HCT116 (cell line): ENCODE measurements around the gene UBXN10. TPM values are rescaled to one million over a fixed set of nuclear protein-coding genes. Genes with fewer than 3 reads are reported as not detected.

Source experiments
- ATAC-seq: fragments of 200-7000 bp; cut with Tn5 transposase; 2 replicates; pipeline ENCODE4 v1.9.1; 2020; ENCODE audit warnings: mild to moderate bottlenecking, moderate library complexity
- BruUV-seq: library from RNA; stranded (reverse); fragments of 400-500 nt; replicated peaks from 2 replicates; lab custom pipeline; 2021; lab: Mats Ljungman, UMichigan
- CTCF ChIA-PET: fragments of 300-600 bp; sonication (Branson Sonifier 250); formaldehyde crosslinking; loops from one replicate; lab custom pipeline; 2021; ENCODE audit warnings: antibody characterized with exemption; lab: Charles Lee
- POLR2A ChIA-PET: fragments of 300-600, 350-600 bp; sonication (Branson Sonifier 250); formaldehyde crosslinking; loops from one replicate; lab custom pipeline; 2021; ENCODE audit warnings: antibody characterized with exemption; lab: Charles Lee
- RAD21 ChIA-PET, 2 experiments: fragments of 300-600 bp; sonication (Branson Sonifier 250); formaldehyde crosslinking; loops; one replicate each; lab custom pipeline; 2023; ENCODE audit warnings: low total read pairs in 2 of 2; ENCODE audit not compliant: uncharacterized antibody in 2 of 2, unreplicated experiment in 2 of 2, low non-redundant PET in 1 of 2; lab: Charles Lee
- DNase-seq: peaks from one replicate; pipeline ENCODE4 v3.0.0-alpha.2; 2010; ENCODE audit warnings: low read depth, low spot score
- H2AFZ ChIP-seq: fragments of 200-600 bp; shearing (Covaris generic), sonication (generic); 2 replicates; pipeline ENCODE4 v1.6.1; 2017; ENCODE audit warnings: low read depth, mixed run types, mixed read lengths, antibody characterized with exemption, low read length; ENCODE audit not compliant: poor library complexity, severe bottlenecking
- H3K27ac ChIP-seq: 2 replicates; pipeline ENCODE4 v1.5.1; 2012; ENCODE audit warnings: low read depth, low read length
- H3K27me3 ChIP-seq: fragments of 200-600 bp; sonication (generic); 2 replicates; pipeline ENCODE4 v1.6.1; 2016; ENCODE audit warnings: mixed run types, low read length, mixed read lengths; ENCODE audit not compliant: insufficient read depth
- H3K36me3 ChIP-seq, 2 experiments: fragments of 200-500 bp in 1 of 2; fragments of 200-600 bp in 1 of 2; sonication (Bioruptor generic) in 1 of 2; sonication (generic) in 1 of 2; 2 replicates each; pipeline versions ENCODE4 v1.5.1 to v1.6.1; 2014 to 2016; ENCODE audit warnings: low read length in 2 of 2, inconsistent platforms in 1 of 2, mixed read lengths in 1 of 2, mixed run types in 1 of 2; ENCODE audit not compliant: insufficient read depth in 2 of 2, control insufficient read depth in 1 of 2
- H3K4me1 ChIP-seq, 2 experiments: fragments of 200-600 bp in 1 of 2; sonication (generic) in 1 of 2; 2 replicates each; pipeline versions ENCODE4 v1.5.1 to v1.6.1; 2012 to 2017; ENCODE audit warnings: low read length in 2 of 2, inconsistent platforms in 1 of 2, mild to moderate bottlenecking in 1 of 2, mixed read lengths in 1 of 2, mixed run types in 1 of 2, moderate library complexity in 1 of 2; ENCODE audit not compliant: insufficient read depth in 2 of 2, control insufficient read depth in 1 of 2
- H3K4me2 ChIP-seq: fragments of 200-600 bp; sonication (generic); 2 replicates; pipeline ENCODE4 v1.6.1; 2017; ENCODE audit warnings: mixed run types, low read length, mixed read lengths
- H3K4me3 ChIP-seq, 2 experiments: fragments of 200-600 bp in 1 of 2; sonication (generic) in 1 of 2; replicated peaks in 1 of 2; 2 replicates each; pipeline ENCODE4 v1.5.1; 2011 to 2016; ENCODE audit warnings: low read length in 2 of 2, control low read depth in 1 of 2, low read depth in 1 of 2, mild to moderate bottlenecking in 1 of 2, mixed read lengths in 1 of 2, mixed run types in 1 of 2
- H3K79me2 ChIP-seq: fragments of 200-600 bp; sonication (generic); 2 replicates; pipeline ENCODE4 v1.6.1; 2017; ENCODE audit warnings: mild to moderate bottlenecking, mixed run types, low read length, moderate library complexity, mixed read lengths; ENCODE audit not compliant: insufficient read depth
- H3K9ac ChIP-seq: fragments of 200-600 bp; sonication (generic); 2 replicates; pipeline ENCODE4 v1.6.1; 2016; ENCODE audit warnings: low read length, mixed read lengths
- H3K9me2 ChIP-seq: fragments of 200-600 bp; sonication (generic), shearing (Covaris generic); 2 replicates; pipeline ENCODE4 v1.6.1; 2017; ENCODE audit warnings: mixed run types, mild to moderate bottlenecking, moderate library complexity; ENCODE audit not compliant: insufficient read depth
- H3K9me3 ChIP-seq, 2 experiments: fragments of 200-500 bp in 1 of 2; fragments of 200-600 bp in 1 of 2; sonication (Bioruptor generic) in 1 of 2; sonication (generic) in 1 of 2; 2 replicates each; pipeline ENCODE4 v1.6.1; 2014 to 2017; ENCODE audit warnings: low read length in 2 of 2, mixed read lengths in 2 of 2, inconsistent platforms in 1 of 2, low read depth in 1 of 2, mild to moderate bottlenecking in 1 of 2, mixed run types in 1 of 2, moderate library complexity in 1 of 2; ENCODE audit not compliant: control insufficient read depth in 1 of 2, insufficient read depth in 1 of 2
- H4K20me1 ChIP-seq: fragments of 200-600 bp; sonication (generic), shearing (Covaris generic); 2 replicates; pipeline ENCODE4 v1.6.1; 2017; ENCODE audit warnings: mixed run types, mild to moderate bottlenecking, moderate library complexity; ENCODE audit not compliant: insufficient read depth
- ELF1 ChIP-seq: IDR thresholded peaks from 2 replicates; pipeline ENCODE4 v1.6.1; 2012; ENCODE audit warnings: low read depth, borderline replicate concordance
- FOSL1 ChIP-seq: IDR thresholded peaks from 2 replicates; pipeline ENCODE4 v1.6.1; 2012; ENCODE audit warnings: low read depth
- YY1 ChIP-seq: IDR thresholded peaks from 2 replicates; pipeline ENCODE4 v1.6.1; 2011; ENCODE audit warnings: low read length, low read depth, moderate library complexity, mild to moderate bottlenecking; ENCODE audit not compliant: insufficient replicate concordance; ENCODE audit errors: extremely low read depth
- ZFX ChIP-seq: fragments of 450-650 bp; IDR thresholded peaks from 2 replicates; pipeline ENCODE4 v1.6.1; 2017
- intact Hi-C: fragments of 100-400 bp; cut with micrococcal nuclease; formaldehyde crosslinking; loops from 2 replicates; pipeline ENCODE4 v1.10.0; 2022
- total RNA-seq: library from RNA; stranded (reverse); gene quantifications from one replicate; pipeline ENCODE4 v1.2.1, GENCODE V29; 2021; ENCODE audit not compliant: unreplicated experiment
- TF ChIP-seq, protein P1 (sequence below), 3 experiments: fragments of 200-600 bp in 1 of 3; sonication (generic) in 1 of 3; IDR thresholded peaks in 2 of 3; conservative IDR thresholded peaks in 1 of 3; 2 replicates each; pipeline ENCODE4 v1.5.1; 2012 to 2017; ENCODE audit warnings: low read depth in 2 of 3, low read length in 2 of 3, antibody characterized with exemption in 1 of 3, borderline replicate concordance in 1 of 3, control low read depth in 1 of 3, mild to moderate bottlenecking in 1 of 3, mixed read lengths in 1 of 3, mixed run types in 1 of 3, moderate library complexity in 1 of 3; ENCODE audit not compliant: insufficient read depth in 1 of 3

Gene UBXN10
- total RNA-seq, 1 experiment from 2014 or later: not detected

DNA sequence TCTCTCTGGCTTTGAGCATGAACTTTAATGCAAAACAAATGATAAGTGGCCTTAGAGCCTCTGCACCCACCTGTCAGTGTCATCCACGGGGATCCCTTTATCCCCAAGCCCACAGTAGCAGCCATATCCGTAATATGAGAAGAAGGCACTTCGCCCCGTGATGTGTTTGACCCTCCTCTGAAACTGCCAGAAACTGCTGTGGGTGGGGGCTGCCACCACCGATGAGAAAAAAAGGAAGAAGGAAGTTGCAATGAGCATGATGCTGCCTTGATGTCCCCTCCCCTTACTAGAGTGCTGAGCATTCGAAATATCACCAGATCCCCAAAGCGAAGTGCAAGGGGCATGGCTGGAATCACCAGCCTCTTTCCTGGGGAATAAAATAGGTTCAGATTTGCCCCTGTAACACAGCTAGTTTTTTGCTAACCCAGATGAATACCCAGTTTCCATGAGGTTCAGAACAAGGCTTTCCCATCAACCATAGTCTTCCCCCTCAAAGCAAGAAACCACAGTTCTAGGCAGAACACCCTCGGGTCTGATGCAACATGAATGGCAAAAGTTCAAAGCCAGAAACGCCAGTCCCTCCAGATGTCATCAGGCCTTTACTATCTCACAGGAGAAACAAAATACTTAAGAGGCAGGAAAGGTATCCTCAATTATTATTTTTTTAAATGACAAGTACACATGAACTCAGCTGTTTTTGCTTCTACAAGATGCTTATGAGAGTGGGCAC is 10.8 kb upstream of the UBXN10 start:
- intact Hi-C loops: no loop called here
- Histone ChIP-seq H4K20me1 (no peaks in the 10 kb centered on the region), H3K4me1 (peaks cover 0 to 10% of the 10 kb centered on the region in 2 experiments; a peak in 2 of 4 replicates), H3K4me3 (no peak overlapping the region), H3K27me3 (no peaks in the 10 kb centered on the region), H3K4me2 (no peak overlapping the region), H2AFZ (no peak overlapping the region), H3K9me3 (no peaks in the 10 kb centered on the region), H3K9ac (no peak overlapping the region), H3K79me2 (no peaks in the 10 kb centered on the region), H3K36me3 (no peaks in the 10 kb centered on the region), H3K9me2 (no peaks in the 10 kb centered on the region), H3K27ac (no peak overlapping the region)
- no peak for TF ChIP-seq YY1
- TF ChIP-seq, protein P1, sequence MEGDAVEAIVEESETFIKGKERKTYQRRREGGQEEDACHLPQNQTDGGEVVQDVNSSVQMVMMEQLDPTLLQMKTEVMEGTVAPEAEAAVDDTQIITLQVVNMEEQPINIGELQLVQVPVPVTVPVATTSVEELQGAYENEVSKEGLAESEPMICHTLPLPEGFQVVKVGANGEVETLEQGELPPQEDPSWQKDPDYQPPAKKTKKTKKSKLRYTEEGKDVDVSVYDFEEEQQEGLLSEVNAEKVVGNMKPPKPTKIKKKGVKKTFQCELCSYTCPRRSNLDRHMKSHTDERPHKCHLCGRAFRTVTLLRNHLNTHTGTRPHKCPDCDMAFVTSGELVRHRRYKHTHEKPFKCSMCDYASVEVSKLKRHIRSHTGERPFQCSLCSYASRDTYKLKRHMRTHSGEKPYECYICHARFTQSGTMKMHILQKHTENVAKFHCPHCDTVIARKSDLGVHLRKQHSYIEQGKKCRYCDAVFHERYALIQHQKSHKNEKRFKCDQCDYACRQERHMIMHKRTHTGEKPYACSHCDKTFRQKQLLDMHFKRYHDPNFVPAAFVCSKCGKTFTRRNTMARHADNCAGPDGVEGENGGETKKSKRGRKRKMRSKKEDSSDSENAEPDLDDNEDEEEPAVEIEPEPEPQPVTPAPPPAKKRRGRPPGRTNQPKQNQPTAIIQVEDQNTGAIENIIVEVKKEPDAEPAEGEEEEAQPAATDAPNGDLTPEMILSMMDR (IDR thresholded peaks at IDR 0.05 in 2 of 3, conservative IDR thresholded peaks at IDR 0.05 in 1 of 3; ENCODE audit: borderline replicate concordance in 1 of 3, insufficient read depth in 1 of 3, low read depth in 2 of 3, low read length in 2 of 3): no peak
- TF ChIP-seq FOSL1: no peak
- no peak for TF ChIP-seq ELF1
- TF ChIP-seq ZFX: no peak
- POLR2A ChIA-PET: no interaction called here
- CTCF ChIA-PET: no interaction called here
- no TSS peak for BruUV-seq
- RAD21 ChIA-PET: no interaction called here
- ATAC-seq (no peak), DNase-seq (no peak)
